Measurements from ENCODE around the gene CXCR6. TPM values are rescaled to one million over a fixed set of nuclear protein-coding genes. Genes with fewer than 3 reads are reported as not detected.

CXCR6 gene
- total RNA-seq, 1 experiment from 2014 or later = not detected

- no peak for DNase-seq
- H3K4me3 Mint-ChIP-seq = no peak overlapping the region; a peak in 1 of 5 replicates
- Histone ChIP-seq H2AK5ac (ENCODE audit: insufficient read length, low read length) (no peak overlapping the region), H3K23me2 (ENCODE audit: insufficient read length, low read depth, low read length, poor library complexity, severe bottlenecking) (no peaks in the 10 kb centered on the region), H2BK12ac (ENCODE audit: insufficient read length, low read depth, low read length) (no peak overlapping the region), H3T11ph (ENCODE audit: low read length) (no peak overlapping the region), H2BK120ac (ENCODE audit: low read depth, low read length, poor library complexity, severe bottlenecking) (no peak overlapping the region), H4K8ac (replicated peaks; ENCODE audit: insufficient read length, low read depth, low read length) (no peak overlapping the region), H2BK5ac (ENCODE audit: insufficient read length, low read length) (no peak overlapping the region), H3K4me1 (ENCODE audit: insufficient read depth, low read length) (no peaks in the 10 kb centered on the region), H3K27me3 (ENCODE audit: insufficient read depth, low read length) (no peaks in the 10 kb centered on the region), H2BK15ac (ENCODE audit: low read depth, low read length) (no peak overlapping the region), H4K91ac (ENCODE audit: insufficient read length, low read depth, low read length) (no peak overlapping the region), H4K5ac (ENCODE audit: insufficient read length, low read depth, low read length) (no peak overlapping the region), H3K56ac (ENCODE audit: insufficient read length, low read depth, low read length) (no peak overlapping the region), H4K20me1 (ENCODE audit: control insufficient read depth, insufficient read depth, insufficient read length) (no peaks in the 10 kb centered on the region), H3K79me1 (ENCODE audit: insufficient read depth, low read depth, low read length, poor library complexity, severe bottlenecking) (no peaks in the 10 kb centered on the region), H3K27ac (ENCODE audit: insufficient read length, low read depth, low read length) (no peak overlapping the region), H3K4me2 (ENCODE audit: insufficient read depth, insufficient read length, low read length) (no peak overlapping the region), H3K9ac (ENCODE audit: extremely low read depth, insufficient read length, low read length) (no peak overlapping the region), H3K23ac (ENCODE audit: insufficient read length, low read depth, low read length) (no peak overlapping the region), H3K14ac (ENCODE audit: insufficient read depth, low read length) (no peak overlapping the region), H2AFZ (ENCODE audit: low read length) (no peak overlapping the region), H3K9me3 (ENCODE audit: control insufficient read depth, low read depth, low read length) (no peaks in the 10 kb centered on the region), H2BK20ac (ENCODE audit: low read depth, low read length, poor library complexity, severe bottlenecking) (no peak overlapping the region), H3K79me2 (ENCODE audit: insufficient read depth, low read length) (no peaks in the 10 kb centered on the region), H3K18ac (ENCODE audit: insufficient read length, low read depth, low read length) (no peak overlapping the region), H3K4ac (ENCODE audit: low read depth, low read length) (no peak overlapping the region)
- H3K4me1 Mint-ChIP-seq = peaks cover 0 to 2% of the 10 kb centered on the region in 2 experiments; a peak in 1 of 4 replicates
- WGBS (ENCODE audit: extremely low coverage, insufficient read length, low lambda C conversion rate) = no CpG with 5 or more reads among the region's 6 CpGs
- no peaks in the 10 kb centered on the region for H3K9me3 Mint-ChIP-seq
- no peak for TF ChIP-seq CTCF (conservative IDR thresholded peaks at IDR 0.05)
- H3K27ac Mint-ChIP-seq = no peak overlapping the region
- H3K36me3 Mint-ChIP-seq (ENCODE audit: insufficient read depth in 1 of 3, low read depth in 3 of 3) = no peaks in the 10 kb centered on the region; a peak in 1 of 7 replicates
- peaks cover 15% of the 10 kb centered on the region for H3K27me3 Mint-ChIP-seq (ENCODE audit: low read depth)
Measured at GRCh38 chr3:45909542-45909941, 33.7 kb upstream of the CXCR6 start.

Data from H9 (cell line).